Measurements from ENCODE around the gene SMIM41.

SMIM41 gene

DNA sequence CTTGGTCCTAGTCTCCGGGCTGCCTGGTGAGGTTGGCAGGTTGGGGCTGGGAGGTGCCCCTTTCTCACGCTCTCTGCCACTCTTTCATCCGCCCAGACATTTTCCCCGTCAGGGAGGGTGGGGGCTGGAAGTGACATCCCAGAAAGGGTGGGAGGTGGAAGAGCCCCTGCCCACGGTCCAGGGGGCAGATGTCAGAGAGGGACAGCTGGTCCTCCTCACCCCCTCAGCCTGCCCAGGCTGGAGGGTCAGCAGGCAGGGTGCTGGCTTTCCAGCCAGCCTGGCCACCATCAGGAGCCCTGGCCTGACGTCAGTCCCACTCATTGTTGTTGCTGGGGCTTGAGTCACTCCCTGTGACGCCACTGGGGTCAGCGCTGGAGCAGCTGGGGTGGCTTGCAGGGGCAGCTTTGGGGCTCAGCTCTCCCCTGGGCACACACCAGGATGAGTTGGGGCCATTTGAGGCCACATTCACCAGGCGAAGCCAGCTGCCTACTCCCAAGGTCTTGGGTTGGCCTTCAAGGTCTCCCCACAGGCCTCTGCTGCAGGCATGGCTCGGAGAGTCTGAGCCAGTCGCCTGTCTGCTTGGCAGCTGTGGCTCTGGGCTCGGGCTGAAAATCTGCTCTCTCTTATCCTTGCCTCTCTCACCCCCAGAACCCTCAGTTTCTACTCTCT lies 15.4 kb upstream of the SMIM41 start:
- TF ChIP-seq, protein P1, sequence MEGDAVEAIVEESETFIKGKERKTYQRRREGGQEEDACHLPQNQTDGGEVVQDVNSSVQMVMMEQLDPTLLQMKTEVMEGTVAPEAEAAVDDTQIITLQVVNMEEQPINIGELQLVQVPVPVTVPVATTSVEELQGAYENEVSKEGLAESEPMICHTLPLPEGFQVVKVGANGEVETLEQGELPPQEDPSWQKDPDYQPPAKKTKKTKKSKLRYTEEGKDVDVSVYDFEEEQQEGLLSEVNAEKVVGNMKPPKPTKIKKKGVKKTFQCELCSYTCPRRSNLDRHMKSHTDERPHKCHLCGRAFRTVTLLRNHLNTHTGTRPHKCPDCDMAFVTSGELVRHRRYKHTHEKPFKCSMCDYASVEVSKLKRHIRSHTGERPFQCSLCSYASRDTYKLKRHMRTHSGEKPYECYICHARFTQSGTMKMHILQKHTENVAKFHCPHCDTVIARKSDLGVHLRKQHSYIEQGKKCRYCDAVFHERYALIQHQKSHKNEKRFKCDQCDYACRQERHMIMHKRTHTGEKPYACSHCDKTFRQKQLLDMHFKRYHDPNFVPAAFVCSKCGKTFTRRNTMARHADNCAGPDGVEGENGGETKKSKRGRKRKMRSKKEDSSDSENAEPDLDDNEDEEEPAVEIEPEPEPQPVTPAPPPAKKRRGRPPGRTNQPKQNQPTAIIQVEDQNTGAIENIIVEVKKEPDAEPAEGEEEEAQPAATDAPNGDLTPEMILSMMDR (IDR thresholded peaks at IDR 0.05; ENCODE audit: low read depth, low read length, poor library complexity, severe bottlenecking): no peak
- TF ChIP-seq EZH2phosphoT487 (IDR thresholded peaks at IDR 0.05; ENCODE audit: borderline replicate concordance, low read length): no peak
- Histone ChIP-seq H3K27me3 (ENCODE audit: control insufficient read depth, low read length) (peaks cover 12% of the 10 kb centered on the region; the same call in 1 of the 2 replicates), H3K79me2 (ENCODE audit: control insufficient read depth, low read length) (no peaks in the 10 kb centered on the region), H3F3A (ENCODE audit: control insufficient read depth, insufficient read depth) (peaks cover 3% of the 10 kb centered on the region), H3K9me3 (ENCODE audit: control insufficient read depth, insufficient read depth, low read length) (no peaks in the 10 kb centered on the region), H3K4me3 (ENCODE audit: low read length) (no peak overlapping the region), H4K20me1 (ENCODE audit: control insufficient read depth, insufficient read depth, low read depth, low read length) (no peaks in the 10 kb centered on the region), H3K27ac (ENCODE audit: low read depth, low read length) (no peak overlapping the region), H3K4me1 (ENCODE audit: control insufficient read depth, low read length) (peaks cover 14% of the 10 kb centered on the region), H3K4me2 (ENCODE audit: low read length) (no peak overlapping the region), H3K9me2 (replicated peaks; ENCODE audit: control insufficient read depth, low read length) (no peaks in the 10 kb centered on the region), H3K36me3 (ENCODE audit: control insufficient read depth, low read length) (peaks cover 8% of the 10 kb centered on the region; the same call in 1 of the 2 replicates)

DNA sequence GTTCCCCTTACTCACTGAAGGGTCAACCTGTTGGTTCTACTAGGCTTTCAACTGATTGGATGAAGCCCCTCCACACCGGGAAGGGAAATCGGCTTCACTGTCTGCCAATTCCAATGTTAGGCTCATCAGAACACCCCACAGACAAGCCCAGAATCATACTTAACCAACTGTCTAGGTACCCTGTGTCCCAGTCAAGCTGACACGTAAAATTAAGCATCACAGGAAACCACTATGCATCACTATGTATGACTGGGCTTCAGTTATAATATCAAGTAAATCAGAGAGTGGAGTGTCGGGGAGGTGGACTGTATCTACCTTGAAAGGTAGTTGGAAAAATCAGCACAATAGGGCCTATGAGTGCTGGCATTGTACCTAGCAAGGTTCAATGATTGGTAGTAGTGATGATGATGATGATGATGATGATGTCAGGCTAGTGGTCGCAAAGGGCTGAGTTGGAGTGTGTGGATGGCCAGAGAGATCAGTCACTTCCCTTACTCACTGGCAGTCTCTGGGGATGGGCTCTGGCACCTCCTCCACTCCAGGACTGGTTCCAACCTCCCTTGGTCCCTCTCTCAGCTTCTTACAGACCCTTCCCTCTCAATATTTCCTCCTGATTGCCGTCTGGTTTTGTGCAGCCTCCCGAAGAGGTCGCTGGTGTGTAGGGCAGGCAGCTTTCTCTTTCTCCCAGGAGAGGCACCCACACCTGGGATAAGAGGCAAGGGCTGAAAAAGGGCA lies 13.0 kb upstream of the SMIM41 start:
- H4K20me1 ChIP-seq (ENCODE audit: control insufficient read depth, insufficient read depth, low read depth, low read length): peaks cover 7% of the 10 kb centered on the region; the same call in 1 of the 2 replicates
- H3K36me3 ChIP-seq (ENCODE audit: control insufficient read depth, low read length): no peaks in the 10 kb centered on the region
- no peak overlapping the region for H3K27ac ChIP-seq (ENCODE audit: low read depth, low read length)
- H3K4me3 ChIP-seq (ENCODE audit: low read length): no peak overlapping the region
- H3K9me3 ChIP-seq (ENCODE audit: control insufficient read depth, insufficient read depth, low read length): no peaks in the 10 kb centered on the region
- H3F3A ChIP-seq (ENCODE audit: control insufficient read depth, insufficient read depth): peaks cover 4% of the 10 kb centered on the region
- TF ChIP-seq, protein P1 (IDR thresholded peaks at IDR 0.05; ENCODE audit: low read depth, low read length, poor library complexity, severe bottlenecking): no peak
- no peak for TF ChIP-seq EZH2phosphoT487 (IDR thresholded peaks at IDR 0.05; ENCODE audit: borderline replicate concordance, low read length)
- H3K4me1 ChIP-seq (ENCODE audit: control insufficient read depth, low read length): peaks cover 17% of the 10 kb centered on the region
- H3K79me2 ChIP-seq (ENCODE audit: control insufficient read depth, low read length): peaks cover 17% of the 10 kb centered on the region
- peaks cover 12% of the 10 kb centered on the region; the same call in 1 of the 2 replicates for H3K27me3 ChIP-seq (ENCODE audit: control insufficient read depth, low read length)
- H3K4me2 ChIP-seq (ENCODE audit: low read length): no peak overlapping the region
- no peaks in the 10 kb centered on the region for H3K9me2 ChIP-seq (replicated peaks; ENCODE audit: control insufficient read depth, low read length)

DNA sequence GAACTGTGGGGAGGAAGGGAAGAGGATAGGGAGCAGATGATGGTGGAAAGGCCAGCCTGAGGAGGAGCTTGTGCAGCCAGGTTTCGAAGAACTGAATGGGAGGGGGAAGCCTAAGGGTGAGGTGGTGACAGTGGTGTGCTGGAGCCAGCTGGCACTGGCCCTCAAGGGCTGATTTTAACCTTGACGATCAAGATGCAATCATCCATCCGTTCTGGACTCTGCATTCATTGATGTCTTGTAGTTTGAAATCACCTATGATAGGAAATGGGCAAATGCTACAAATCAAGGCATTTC lies 12.5 kb upstream of the SMIM41 start:
- peaks cover 12% of the 10 kb centered on the region; the same call in 1 of the 2 replicates for H3K27me3 ChIP-seq (ENCODE audit: control insufficient read depth, low read length)
- peaks cover 7% of the 10 kb centered on the region; the same call in 1 of the 2 replicates for H4K20me1 ChIP-seq (ENCODE audit: control insufficient read depth, insufficient read depth, low read depth, low read length)
- peaks cover 4% of the 10 kb centered on the region for H3F3A ChIP-seq (ENCODE audit: control insufficient read depth, insufficient read depth)

More for the DNA sequence above, 12.5 kb upstream of the SMIM41 start:
- Histone ChIP-seq H3K4me3 (ENCODE audit: low read length) (no peak overlapping the region), H3K79me2 (ENCODE audit: control insufficient read depth, low read length) (peaks cover 22% of the 10 kb centered on the region), H3K36me3 (ENCODE audit: control insufficient read depth, low read length) (peaks cover 2% of the 10 kb centered on the region; the same call in 1 of the 2 replicates), H3K4me2 (ENCODE audit: low read length) (no peak overlapping the region), H3K4me1 (ENCODE audit: control insufficient read depth, low read length) (peaks cover 21% of the 10 kb centered on the region), H3K27ac (ENCODE audit: low read depth, low read length) (no peak overlapping the region), H3K9me2 (replicated peaks; ENCODE audit: control insufficient read depth, low read length) (no peaks in the 10 kb centered on the region), H3K9me3 (ENCODE audit: control insufficient read depth, insufficient read depth, low read length) (no peaks in the 10 kb centered on the region)
- TF ChIP-seq, protein P1 (IDR thresholded peaks at IDR 0.05; ENCODE audit: low read depth, low read length, poor library complexity, severe bottlenecking): no peak
- TF ChIP-seq EZH2phosphoT487 (IDR thresholded peaks at IDR 0.05; ENCODE audit: borderline replicate concordance, low read length): no peak

Measured in DOHH2 (cell line).